Measurements from ENCODE around the gene LASP1NB.

Gene LASP1NB

DNA sequence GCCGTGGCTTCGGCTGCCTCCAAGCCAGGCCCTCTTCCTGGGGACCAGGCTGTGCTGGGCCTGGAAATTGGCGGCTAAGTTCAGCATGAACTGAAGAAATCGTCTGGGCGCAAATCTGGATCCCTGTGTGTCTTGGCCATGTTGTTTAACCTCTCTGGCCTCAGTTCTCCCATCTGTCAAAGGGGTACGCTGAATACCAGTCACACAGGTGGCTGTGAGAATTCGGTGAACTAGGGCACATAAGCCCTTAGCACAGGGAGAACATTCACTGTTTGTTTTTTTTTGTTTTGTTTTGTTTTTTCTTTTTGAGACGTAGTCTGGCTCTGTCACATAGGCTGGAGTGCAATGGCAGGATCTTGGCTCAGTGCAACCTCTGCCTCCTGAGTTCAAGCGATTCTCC, 36.6 kb upstream of the LASP1NB start:
- H3K36me3 ChIP-seq (ENCODE audit: control insufficient read depth, insufficient read depth, low read length, severe bottlenecking): peaks cover 83% of the 10 kb centered on the region
- no peak for DNase-seq (ENCODE audit: low read depth)
- H3K4me3 ChIP-seq (ENCODE audit: low read length): no peak overlapping the region
- H3K9me3 ChIP-seq (ENCODE audit: control insufficient read depth, low read length): no peaks in the 10 kb centered on the region
- peaks cover 36% of the 10 kb centered on the region for H3K4me1 ChIP-seq (ENCODE audit: control insufficient read depth, insufficient read depth, low read length)
- H3K27me3 ChIP-seq (replicated peaks; ENCODE audit: control insufficient read depth, insufficient read depth, low read length): no peaks in the 10 kb centered on the region
- no peak overlapping the region for H3K9ac ChIP-seq (ENCODE audit: low read length)

DNA sequence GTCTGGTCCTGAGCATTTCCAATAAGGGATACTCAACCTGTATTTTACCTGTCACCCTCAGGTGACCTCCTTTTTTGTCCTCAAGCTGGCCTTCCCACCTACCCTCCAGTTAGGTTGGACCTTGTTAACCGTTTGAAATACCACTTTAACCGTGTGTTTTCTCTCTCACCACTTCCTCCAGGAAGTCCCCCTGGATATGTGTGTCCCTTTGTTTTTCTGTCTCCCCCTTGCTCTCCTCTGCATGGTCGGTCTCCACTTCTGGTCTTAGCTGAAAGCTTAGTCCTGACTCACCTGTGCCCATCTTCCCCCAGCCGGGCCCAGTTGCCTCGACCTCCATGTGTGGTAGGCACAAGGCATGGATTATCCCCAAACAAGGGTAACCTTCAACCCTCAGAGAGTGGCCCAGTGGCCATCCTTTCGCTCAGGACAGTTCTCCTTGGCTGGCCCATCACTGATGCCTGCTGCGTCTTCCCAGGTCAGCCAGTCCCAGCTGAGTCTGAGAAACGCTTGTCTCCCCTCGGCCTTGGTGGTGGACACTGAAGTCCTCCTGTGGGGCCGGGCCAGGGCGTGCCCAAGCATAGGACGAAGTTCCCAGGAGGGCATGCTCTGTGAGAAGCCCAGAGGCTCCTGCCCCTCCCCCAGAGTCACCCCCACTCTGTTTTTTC, 35.5 kb upstream of the LASP1NB start:
- H3K4me1 ChIP-seq (ENCODE audit: control insufficient read depth, insufficient read depth, low read length): peaks cover 38% of the 10 kb centered on the region
- no peak overlapping the region for H3K9ac ChIP-seq (ENCODE audit: low read length)
- no peak overlapping the region for H3K4me3 ChIP-seq (ENCODE audit: low read length)
- DNase-seq (ENCODE audit: low read depth): no peak
- peaks cover 91% of the 10 kb centered on the region for H3K36me3 ChIP-seq (ENCODE audit: control insufficient read depth, insufficient read depth, low read length, severe bottlenecking)
- H3K27me3 ChIP-seq (replicated peaks; ENCODE audit: control insufficient read depth, insufficient read depth, low read length): no peaks in the 10 kb centered on the region
- H3K9me3 ChIP-seq (ENCODE audit: control insufficient read depth, low read length): no peaks in the 10 kb centered on the region

DNA sequence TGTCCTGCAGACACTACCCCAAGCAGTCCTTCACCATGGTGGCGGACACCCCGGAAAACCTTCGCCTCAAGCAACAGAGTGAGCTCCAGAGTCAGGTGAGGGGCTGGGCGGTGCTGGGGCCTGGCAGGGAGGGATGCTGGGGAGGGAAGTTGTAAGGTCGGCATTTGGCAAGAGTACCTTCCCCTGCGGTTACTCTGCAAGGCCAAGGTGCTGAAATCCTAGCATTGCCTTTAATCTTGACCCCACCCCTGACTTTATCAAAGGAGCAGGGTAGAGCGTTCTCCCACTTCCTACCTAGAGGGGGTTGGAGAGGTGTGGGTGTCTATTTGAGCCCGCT, 35.0 kb upstream of the LASP1NB start:
- Histone ChIP-seq H3K9me3 (ENCODE audit: control insufficient read depth, low read length) (no peaks in the 10 kb centered on the region), H3K4me3 (ENCODE audit: low read length) (no peak overlapping the region), H3K36me3 (ENCODE audit: control insufficient read depth, insufficient read depth, low read length, severe bottlenecking) (peaks cover 91% of the 10 kb centered on the region), H3K27me3 (replicated peaks; ENCODE audit: control insufficient read depth, insufficient read depth, low read length) (no peaks in the 10 kb centered on the region), H3K9ac (ENCODE audit: low read length) (no peak overlapping the region), H3K4me1 (ENCODE audit: control insufficient read depth, insufficient read depth, low read length) (peaks cover 33% of the 10 kb centered on the region)
- no peak for DNase-seq (ENCODE audit: low read depth)

DNA sequence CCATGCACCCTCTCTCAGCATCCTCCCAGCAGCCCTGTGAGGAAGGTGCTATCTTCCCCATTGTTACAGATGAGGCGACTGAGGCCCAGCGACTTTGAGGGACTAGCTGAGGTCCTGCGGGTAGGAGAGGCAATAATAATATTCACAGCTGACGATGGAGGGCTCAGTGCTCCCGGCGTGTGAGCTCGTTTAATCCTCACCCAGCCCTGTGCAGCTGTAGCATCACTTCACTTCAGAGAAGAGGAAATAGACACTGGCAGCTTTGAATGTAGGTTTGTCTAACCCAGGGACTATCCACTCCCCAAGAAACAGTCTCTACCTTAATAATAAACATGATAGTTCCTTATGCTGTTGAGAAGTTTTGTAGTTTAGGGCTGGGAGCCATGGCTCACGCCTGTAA, 34.0 kb upstream of the LASP1NB start:
- Histone ChIP-seq H3K4me3 (ENCODE audit: low read length) (no peak overlapping the region), H3K9me3 (ENCODE audit: control insufficient read depth, low read length) (no peaks in the 10 kb centered on the region), H3K27me3 (replicated peaks; ENCODE audit: control insufficient read depth, insufficient read depth, low read length) (no peaks in the 10 kb centered on the region), H3K36me3 (ENCODE audit: control insufficient read depth, insufficient read depth, low read length, severe bottlenecking) (peaks cover 94% of the 10 kb centered on the region), H3K4me1 (ENCODE audit: control insufficient read depth, insufficient read depth, low read length) (peaks cover 33% of the 10 kb centered on the region), H3K9ac (ENCODE audit: low read length) (no peak overlapping the region)
- no peak for DNase-seq (ENCODE audit: low read depth)

DNA sequence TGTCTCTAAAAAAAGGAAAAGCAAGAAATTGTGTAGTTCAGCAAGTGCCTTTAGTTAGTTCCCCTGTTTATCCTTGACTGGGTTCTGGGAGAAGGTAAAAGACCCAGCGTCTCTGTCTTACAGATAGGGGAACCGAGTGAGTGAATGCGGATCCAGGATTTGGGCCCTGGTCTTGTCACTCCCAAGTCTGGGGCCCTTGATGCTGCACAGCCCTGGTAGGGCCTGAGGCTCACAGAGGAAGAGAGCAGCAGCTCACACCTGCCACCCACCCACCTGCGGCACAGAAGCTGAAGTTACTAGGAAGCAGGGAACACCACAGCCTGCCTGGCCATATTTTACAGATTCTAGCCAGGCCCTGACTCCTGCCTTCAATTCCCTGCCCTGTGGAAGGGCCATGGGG, 33.3 kb upstream of the LASP1NB start:
- DNase-seq (ENCODE audit: low read depth): no peak
- H3K36me3 ChIP-seq (ENCODE audit: control insufficient read depth, insufficient read depth, low read length, severe bottlenecking): peaks cover 94% of the 10 kb centered on the region
- H3K9ac ChIP-seq (ENCODE audit: low read length): no peak overlapping the region
- no peaks in the 10 kb centered on the region for H3K27me3 ChIP-seq (replicated peaks; ENCODE audit: control insufficient read depth, insufficient read depth, low read length)
- no peak overlapping the region for H3K4me3 ChIP-seq (ENCODE audit: low read length)
- no peaks in the 10 kb centered on the region for H3K9me3 ChIP-seq (ENCODE audit: control insufficient read depth, low read length)
- peaks cover 39% of the 10 kb centered on the region for H3K4me1 ChIP-seq (ENCODE audit: control insufficient read depth, insufficient read depth, low read length)

DNA sequence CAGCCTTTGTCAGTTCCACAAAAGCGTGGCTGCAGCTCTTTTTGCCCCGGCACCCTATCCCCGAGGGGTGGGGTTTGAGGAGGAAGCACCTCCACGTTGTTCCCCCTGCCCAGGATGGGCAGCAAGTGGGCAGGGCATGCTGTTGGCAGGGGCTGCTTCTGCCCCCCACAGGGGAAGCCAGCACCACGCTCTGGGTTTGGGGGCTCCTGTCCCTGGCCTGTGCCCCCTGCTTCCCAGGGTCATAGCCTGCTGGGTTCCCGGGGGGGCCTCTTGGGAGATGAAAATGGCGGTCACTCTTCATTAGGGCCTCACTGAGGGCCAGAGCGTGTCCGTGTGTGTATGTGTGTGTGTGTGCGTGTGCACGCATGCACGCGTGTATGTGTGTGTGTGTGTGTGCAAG, 32.8 kb upstream of the LASP1NB start:
- no peaks in the 10 kb centered on the region for H3K9me3 ChIP-seq (ENCODE audit: control insufficient read depth, low read length)
- H3K4me3 ChIP-seq (ENCODE audit: low read length): no peak overlapping the region
- no peak overlapping the region for H3K9ac ChIP-seq (ENCODE audit: low read length)
- no peaks in the 10 kb centered on the region for H3K27me3 ChIP-seq (replicated peaks; ENCODE audit: control insufficient read depth, insufficient read depth, low read length)
- H3K36me3 ChIP-seq (ENCODE audit: control insufficient read depth, insufficient read depth, low read length, severe bottlenecking): peaks cover 89% of the 10 kb centered on the region
- peaks cover 43% of the 10 kb centered on the region for H3K4me1 ChIP-seq (ENCODE audit: control insufficient read depth, insufficient read depth, low read length)
- no peak for DNase-seq (ENCODE audit: low read depth)

DNA sequence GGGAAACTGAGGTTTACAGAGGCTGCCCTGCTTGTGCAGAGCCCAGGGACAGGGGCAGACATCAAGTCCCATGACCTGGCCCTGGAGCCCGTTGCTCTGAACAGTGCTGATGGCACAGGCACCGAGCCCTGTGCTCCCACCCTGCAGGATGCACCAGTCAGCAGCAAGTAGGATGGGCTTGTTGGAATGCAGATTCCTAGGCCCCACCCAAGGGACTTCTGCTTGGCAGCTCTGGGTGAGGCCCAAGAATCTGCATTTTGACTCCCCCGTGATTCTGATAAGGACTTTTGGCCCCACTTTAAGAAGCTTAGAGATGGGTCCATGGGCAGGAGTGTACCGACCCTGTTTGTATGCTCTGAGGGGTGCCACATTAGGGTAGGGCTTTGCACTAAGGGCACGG, 32.3 kb upstream of the LASP1NB start:
- no peak for DNase-seq (ENCODE audit: low read depth)
- no peaks in the 10 kb centered on the region for H3K9me3 ChIP-seq (ENCODE audit: control insufficient read depth, low read length)
- peaks cover 48% of the 10 kb centered on the region for H3K4me1 ChIP-seq (ENCODE audit: control insufficient read depth, insufficient read depth, low read length)
- H3K4me3 ChIP-seq (ENCODE audit: low read length): no peak overlapping the region
- peak overlapping the region; percentile 63 for H3K9ac ChIP-seq (ENCODE audit: low read length)
- no peaks in the 10 kb centered on the region for H3K27me3 ChIP-seq (replicated peaks; ENCODE audit: control insufficient read depth, insufficient read depth, low read length)
- peaks cover 86% of the 10 kb centered on the region for H3K36me3 ChIP-seq (ENCODE audit: control insufficient read depth, insufficient read depth, low read length, severe bottlenecking)

DNA sequence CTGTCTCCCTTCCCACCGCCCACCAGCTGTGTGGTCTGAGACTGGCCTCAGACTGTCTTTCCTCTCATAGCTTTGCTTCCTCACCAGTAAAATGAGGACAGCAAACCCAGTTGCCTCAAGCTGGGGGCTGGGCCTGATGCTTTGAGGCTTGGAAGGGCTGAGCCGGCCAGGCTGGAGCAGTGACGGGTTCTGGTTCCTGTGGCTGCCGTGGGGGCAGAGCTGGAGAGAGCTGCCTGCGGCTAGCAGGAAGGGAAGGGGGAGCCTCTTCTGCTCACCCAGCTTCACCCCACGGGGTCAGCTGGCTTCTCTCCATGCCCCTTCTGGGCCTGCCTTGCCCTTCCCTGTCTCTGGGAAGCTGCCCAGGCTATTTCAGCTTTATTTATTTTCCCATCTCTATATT, 31.8 kb upstream of the LASP1NB start:
- Histone ChIP-seq H3K27me3 (replicated peaks; ENCODE audit: control insufficient read depth, insufficient read depth, low read length) (no peaks in the 10 kb centered on the region), H3K4me1 (ENCODE audit: control insufficient read depth, insufficient read depth, low read length) (peaks cover 53% of the 10 kb centered on the region), H3K36me3 (ENCODE audit: control insufficient read depth, insufficient read depth, low read length, severe bottlenecking) (peaks cover 89% of the 10 kb centered on the region), H3K4me3 (ENCODE audit: low read length) (no peak overlapping the region), H3K9me3 (ENCODE audit: control insufficient read depth, low read length) (no peaks in the 10 kb centered on the region), H3K9ac (ENCODE audit: low read length) (peak overlapping the region; percentile 63)
- no peak for DNase-seq (ENCODE audit: low read depth)

DNA sequence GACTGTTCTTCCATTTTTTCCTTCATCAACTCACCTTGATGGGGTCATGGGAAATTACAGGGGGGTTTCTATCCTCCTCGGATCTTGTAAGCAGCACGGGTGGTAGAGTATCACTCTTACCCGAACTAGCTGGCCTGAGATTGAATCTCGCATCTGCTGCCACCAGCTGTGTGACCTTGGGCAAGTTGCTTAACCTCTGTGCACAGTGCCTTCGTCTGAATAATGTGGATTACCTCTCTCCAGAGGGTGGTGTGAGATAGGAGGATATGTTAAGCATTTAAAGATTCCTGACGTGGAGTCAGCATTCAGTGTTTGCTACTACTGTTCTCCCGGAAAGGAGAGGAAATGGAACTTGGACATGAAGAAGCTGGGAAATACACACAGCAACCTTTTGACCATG, 31.1 kb upstream of the LASP1NB start:
- Histone ChIP-seq H3K36me3 (ENCODE audit: control insufficient read depth, insufficient read depth, low read length, severe bottlenecking) (peaks cover 89% of the 10 kb centered on the region), H3K27me3 (replicated peaks; ENCODE audit: control insufficient read depth, insufficient read depth, low read length) (no peaks in the 10 kb centered on the region), H3K9ac (ENCODE audit: low read length) (peak overlapping the region; percentile 63), H3K4me3 (ENCODE audit: low read length) (no peak overlapping the region), H3K4me1 (ENCODE audit: control insufficient read depth, insufficient read depth, low read length) (peaks cover 57% of the 10 kb centered on the region), H3K9me3 (ENCODE audit: control insufficient read depth, low read length) (no peaks in the 10 kb centered on the region)
- DNase-seq (ENCODE audit: low read depth): no peak

DNA sequence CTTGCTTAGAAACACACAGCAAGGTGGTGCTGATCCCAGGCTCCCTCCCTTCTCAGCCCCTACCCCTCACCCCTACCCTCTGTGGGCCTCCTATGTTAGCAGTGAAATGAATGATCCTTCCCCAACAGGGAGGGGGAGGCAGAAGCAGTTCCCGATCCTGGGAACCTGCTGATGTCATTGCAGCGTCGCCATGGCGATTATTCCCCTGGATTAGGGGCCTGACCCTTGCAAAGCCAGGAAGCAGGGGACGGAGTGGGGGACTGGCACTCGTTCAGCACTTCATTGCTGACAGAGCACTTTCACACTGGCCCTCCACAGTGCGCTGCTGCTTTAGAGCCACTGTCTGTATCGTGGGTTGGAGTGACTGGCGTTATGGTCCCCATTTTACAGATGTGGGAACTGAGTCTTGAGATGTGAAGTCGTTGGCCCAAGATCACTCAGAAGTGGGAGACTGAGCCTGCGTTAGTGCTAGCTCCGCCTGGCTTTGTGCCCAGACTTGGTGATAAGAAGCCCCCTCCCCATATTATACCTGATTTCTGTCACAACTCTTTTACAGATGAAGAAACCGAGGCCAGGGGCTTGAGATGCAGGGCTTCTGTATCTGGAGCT, 29.0 kb upstream of the LASP1NB start:
- Histone ChIP-seq H3K4me3 (ENCODE audit: low read length) (no peak overlapping the region), H3K9ac (ENCODE audit: low read length) (peak overlapping the region; percentile 40), H3K27me3 (replicated peaks; ENCODE audit: control insufficient read depth, insufficient read depth, low read length) (no peaks in the 10 kb centered on the region), H3K4me1 (ENCODE audit: control insufficient read depth, insufficient read depth, low read length) (peaks cover 78% of the 10 kb centered on the region), H3K36me3 (ENCODE audit: control insufficient read depth, insufficient read depth, low read length, severe bottlenecking) (peaks cover 72% of the 10 kb centered on the region), H3K9me3 (ENCODE audit: control insufficient read depth, low read length) (no peaks in the 10 kb centered on the region)
- DNase-seq (ENCODE audit: low read depth): no peak

DNA sequence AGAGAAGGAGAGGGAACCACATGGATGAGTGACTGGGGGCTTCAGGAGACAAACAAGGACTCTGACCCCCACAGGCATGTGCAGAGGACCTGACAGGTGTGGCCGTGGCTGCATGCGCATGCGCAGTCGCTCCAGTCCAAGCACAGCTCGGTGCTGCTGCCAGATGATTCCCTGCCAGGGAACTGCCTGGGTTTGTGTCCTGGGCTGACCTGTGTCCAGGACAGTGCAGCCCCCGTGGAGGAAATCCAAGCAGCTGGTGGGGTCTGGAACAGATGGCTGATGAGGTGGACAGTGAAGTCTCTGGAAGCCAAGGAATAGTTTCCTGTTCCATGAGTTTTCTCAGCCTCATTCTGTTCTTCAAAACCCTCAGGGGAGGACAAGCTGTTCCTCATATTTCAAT, 28.2 kb upstream of the LASP1NB start:
- no peaks in the 10 kb centered on the region for H3K27me3 ChIP-seq (replicated peaks; ENCODE audit: control insufficient read depth, insufficient read depth, low read length)
- peaks cover 65% of the 10 kb centered on the region for H3K36me3 ChIP-seq (ENCODE audit: control insufficient read depth, insufficient read depth, low read length, severe bottlenecking)
- H3K4me3 ChIP-seq (ENCODE audit: low read length): peak overlapping the region; percentile 24
- peak overlapping the region; percentile 40 for H3K9ac ChIP-seq (ENCODE audit: low read length)
- DNase-seq (ENCODE audit: low read depth): no peak
- H3K9me3 ChIP-seq (ENCODE audit: control insufficient read depth, low read length): no peaks in the 10 kb centered on the region
- H3K4me1 ChIP-seq (ENCODE audit: control insufficient read depth, insufficient read depth, low read length): peaks cover 84% of the 10 kb centered on the region

Data from adipocyte (in vitro differentiated cells).